NT2/D1 (cell line): Measurements from ENCODE around the gene MAN1B1.

Source experiments
- DNase-seq: peaks from one replicate; pipeline ENCODE4 v3.0.0-alpha.2; 2011; ENCODE audit warnings: low read depth, low spot score
- H3K27me3 ChIP-seq: 2 replicates; pipeline ENCODE4 v1.6.0; 2011; ENCODE audit warnings: mild to moderate bottlenecking; ENCODE audit not compliant: insufficient read length, insufficient read depth
- H3K36me3 ChIP-seq: 2 replicates; pipeline ENCODE4 v1.6.1; 2011; ENCODE audit warnings: mild to moderate bottlenecking, low read length, mixed read lengths; ENCODE audit not compliant: insufficient read depth, insufficient read length
- H3K4me1 ChIP-seq: 2 replicates; pipeline ENCODE4 v1.5.1; 2011; ENCODE audit not compliant: insufficient read depth, insufficient read length
- H3K4me3 ChIP-seq: 2 replicates; pipeline ENCODE4 v1.5.1; 2011; ENCODE audit warnings: low read depth; ENCODE audit not compliant: insufficient read length
- H3K9ac ChIP-seq: 2 replicates; pipeline ENCODE4 v1.6.0; 2011; ENCODE audit warnings: low read depth; ENCODE audit not compliant: insufficient read length
- H3K9me3 ChIP-seq: 2 replicates; pipeline ENCODE4 v1.5.1; 2011; ENCODE audit warnings: mild to moderate bottlenecking, low read length; ENCODE audit not compliant: insufficient read depth
- SUZ12 ChIP-seq: IDR thresholded peaks from 2 replicates; pipeline ENCODE4 v1.6.1; 2011; ENCODE audit not compliant: insufficient read length, insufficient read depth; ENCODE audit errors: extremely low read depth
- YY1 ChIP-seq: IDR thresholded peaks from 2 replicates; pipeline ENCODE4 v1.6.1; 2011; ENCODE audit not compliant: insufficient read length, insufficient read depth
- ZNF274 ChIP-seq: IDR thresholded peaks from 2 replicates; pipeline ENCODE4 v1.6.1; 2011; ENCODE audit warnings: mild to moderate bottlenecking, low read depth, low read length

MAN1B1 gene

GRCh38 chr9:137049544-137050449 is 37.0 kb upstream of the MAN1B1 start:
- no peaks in the 10 kb centered on the region for H3K36me3 ChIP-seq
- DNase-seq: no peak
- peaks cover 84% of the 10 kb centered on the region for H3K27me3 ChIP-seq
- no peak overlapping the region for H3K9ac ChIP-seq
- peaks cover 20% of the 10 kb centered on the region for H3K4me1 ChIP-seq
- H3K4me3 ChIP-seq: no peak overlapping the region
- no peak for TF ChIP-seq SUZ12
- no peak for TF ChIP-seq ZNF274
- TF ChIP-seq YY1: no peak
- H3K9me3 ChIP-seq: no peaks in the 10 kb centered on the region

GRCh38 chr9:137050570-137050969 is 36.2 kb upstream of the MAN1B1 start:
- no peak for DNase-seq
- H3K4me1 ChIP-seq: peaks cover 23% of the 10 kb centered on the region
- peaks cover 83% of the 10 kb centered on the region for H3K27me3 ChIP-seq
- no peaks in the 10 kb centered on the region for H3K36me3 ChIP-seq
- H3K9me3 ChIP-seq: no peaks in the 10 kb centered on the region
- no peak overlapping the region for H3K4me3 ChIP-seq
- no peak overlapping the region for H3K9ac ChIP-seq
- TF ChIP-seq ZNF274: no peak
- no peak for TF ChIP-seq YY1
- no peak for TF ChIP-seq SUZ12

- H3K4me3 ChIP-seq: no peak overlapping the region
- peaks cover 28% of the 10 kb centered on the region for H3K4me1 ChIP-seq
- TF ChIP-seq ZNF274 (no peak), YY1 (no peak), SUZ12 (no peak)
- H3K9me3 ChIP-seq: no peaks in the 10 kb centered on the region
- H3K36me3 ChIP-seq: no peaks in the 10 kb centered on the region
- H3K27me3 ChIP-seq: peaks cover 83% of the 10 kb centered on the region
- H3K9ac ChIP-seq: no peak overlapping the region
- DNase-seq: no peak
Observed at GRCh38 chr9:137051145-137051724, 35.5 kb upstream of the MAN1B1 start.

GRCh38 chr9:137052293-137052692 is 34.5 kb upstream of the MAN1B1 start:
- Histone ChIP-seq H3K4me1 (peaks cover 28% of the 10 kb centered on the region), H3K36me3 (no peaks in the 10 kb centered on the region), H3K9me3 (no peaks in the 10 kb centered on the region), H3K27me3 (peaks cover 79% of the 10 kb centered on the region), H3K4me3 (no peak overlapping the region), H3K9ac (no peak overlapping the region)
- no peak for DNase-seq
- no peak for TF ChIP-seq YY1
- no peak for TF ChIP-seq ZNF274
- no peak for TF ChIP-seq SUZ12

GRCh38 chr9:137052998-137053943 is 33.5 kb upstream of the MAN1B1 start:
- Histone ChIP-seq H3K9ac (peak overlapping the region; percentile 76), H3K4me3 (peak overlapping the region; percentile 49), H3K4me1 (peaks cover 28% of the 10 kb centered on the region), H3K27me3 (peaks cover 70% of the 10 kb centered on the region), H3K9me3 (no peaks in the 10 kb centered on the region), H3K36me3 (no peaks in the 10 kb centered on the region)
- TF ChIP-seq SUZ12: peak; percentile 40
- TF ChIP-seq YY1: no peak
- no peak for TF ChIP-seq ZNF274
- no peak for DNase-seq

- Histone ChIP-seq H3K36me3 (no peaks in the 10 kb centered on the region), H3K4me3 (peak within 1 kb of the TSS; percentile 49), H3K9me3 (no peaks in the 10 kb centered on the region), H3K4me1 (peaks cover 29% of the 10 kb centered on the region), H3K27me3 (peaks cover 65% of the 10 kb centered on the region), H3K9ac (peak within 1 kb of the TSS; percentile 76)
- no peak for DNase-seq
- no peak for TF ChIP-seq YY1
- no peak for TF ChIP-seq ZNF274
- TF ChIP-seq SUZ12: no peak
Observed at GRCh38 chr9:137053944-137054931, 32.5 kb upstream of the MAN1B1 start, which contains the start of gene ENTPD2. Gene ENTPD2 (minus strand): TSS chr9:137054061. CDS start chr9:137053997, 64 bp downstream.
